Left renal cortex interstitium (tissue), 4 donors: ENCODE measurements around the gene DEGS2. TPM values are rescaled to one million over a fixed set of nuclear protein-coding genes. Genes with fewer than 3 reads are reported as not detected.

Experiments
- DNase-seq, 4 donors: peaks; one replicate each; pipeline ENCODE4 v3.0.0-alpha.2; 2013; ENCODE audit warnings: low read depth in 4 of 4, low spot score in 2 of 4, missing footprints in 1 of 4
- polyA plus RNA-seq, 4 donors: library from polyadenylated mRNA; unstranded; fragments of 120-200 nt; gene quantifications; one replicate each; pipeline ENCODE4 v1.2.1, GENCODE V29; 2013; ENCODE audit not compliant: insufficient read length in 4 of 4

The DEGS2 gene
- polyA plus RNA-seq, 4 donors = 8.1 to 18.2 (median 11.1) TPM

DNA sequence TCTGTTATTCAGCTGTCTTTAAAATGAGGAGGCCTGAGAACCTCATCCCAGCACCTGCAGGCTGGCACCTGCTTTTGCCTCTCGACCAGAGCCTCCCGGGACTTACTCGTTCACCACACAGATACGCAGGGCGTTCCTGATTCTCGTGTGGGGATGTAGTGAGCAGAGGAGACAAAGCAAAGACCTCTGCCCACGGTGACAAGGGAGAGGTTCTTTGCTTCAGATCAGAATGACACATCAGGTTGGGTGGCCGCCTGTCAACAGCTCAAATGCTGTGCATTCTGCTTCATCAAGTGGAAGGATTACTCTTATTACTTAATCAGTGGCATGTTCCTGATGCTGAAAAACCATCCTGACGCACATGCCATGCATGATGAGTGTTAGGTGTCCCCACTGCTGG lies 24.4 kb downstream of the DEGS2 start:
- DNase-seq = no peak

DNA sequence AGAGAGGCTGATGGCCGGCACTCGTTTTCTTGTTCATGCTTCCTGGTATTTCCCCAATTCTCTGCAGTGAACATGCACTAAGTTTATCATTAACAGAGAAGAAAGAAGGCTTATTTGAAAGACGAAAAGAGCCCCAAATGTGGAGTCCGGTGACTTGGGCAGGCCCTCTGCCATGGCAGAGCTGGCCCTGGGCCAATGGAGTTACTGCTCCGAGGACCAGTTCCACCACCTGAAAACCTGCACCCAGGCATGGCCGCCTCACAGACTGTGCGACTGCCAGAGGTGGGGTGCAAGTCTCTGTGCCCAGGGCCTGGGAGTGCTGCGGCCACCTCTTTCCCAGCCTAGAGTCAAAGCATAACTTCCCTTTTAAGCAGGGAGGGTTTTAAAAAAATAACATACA lies 24.9 kb downstream of the DEGS2 start:
- DNase-seq = no peak

DNA sequence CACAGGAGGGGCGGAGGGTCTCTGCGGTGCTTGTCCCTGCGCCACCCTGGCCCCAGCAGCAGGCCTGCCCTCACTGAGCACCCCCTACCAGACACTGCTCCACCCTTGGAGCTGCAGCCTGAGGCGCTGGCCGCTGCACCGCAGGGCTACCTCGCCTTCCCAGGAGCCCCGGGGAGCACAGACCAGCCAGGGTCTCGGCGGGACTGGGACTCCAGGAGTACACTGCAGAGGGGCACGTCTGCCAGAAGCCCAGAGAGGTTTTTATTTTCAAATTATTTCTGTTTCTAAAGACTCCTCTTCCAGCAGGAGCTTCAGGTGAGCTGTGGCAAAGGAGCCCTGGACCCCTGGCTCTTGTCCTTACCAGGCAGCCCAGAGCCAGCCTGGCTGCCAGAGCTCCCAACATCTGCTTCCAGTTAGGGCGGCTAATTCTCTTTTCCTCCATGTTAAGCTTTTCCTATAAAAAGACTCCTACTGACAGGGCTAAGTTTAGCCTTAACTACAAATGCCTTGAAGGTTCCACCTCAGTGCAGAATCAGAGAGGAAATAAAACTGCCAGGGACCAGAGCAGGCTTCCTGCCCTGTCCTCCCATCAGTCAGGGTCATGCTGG lies 26.4 kb downstream of the DEGS2 start:
- DNase-seq = no peak

DNA sequence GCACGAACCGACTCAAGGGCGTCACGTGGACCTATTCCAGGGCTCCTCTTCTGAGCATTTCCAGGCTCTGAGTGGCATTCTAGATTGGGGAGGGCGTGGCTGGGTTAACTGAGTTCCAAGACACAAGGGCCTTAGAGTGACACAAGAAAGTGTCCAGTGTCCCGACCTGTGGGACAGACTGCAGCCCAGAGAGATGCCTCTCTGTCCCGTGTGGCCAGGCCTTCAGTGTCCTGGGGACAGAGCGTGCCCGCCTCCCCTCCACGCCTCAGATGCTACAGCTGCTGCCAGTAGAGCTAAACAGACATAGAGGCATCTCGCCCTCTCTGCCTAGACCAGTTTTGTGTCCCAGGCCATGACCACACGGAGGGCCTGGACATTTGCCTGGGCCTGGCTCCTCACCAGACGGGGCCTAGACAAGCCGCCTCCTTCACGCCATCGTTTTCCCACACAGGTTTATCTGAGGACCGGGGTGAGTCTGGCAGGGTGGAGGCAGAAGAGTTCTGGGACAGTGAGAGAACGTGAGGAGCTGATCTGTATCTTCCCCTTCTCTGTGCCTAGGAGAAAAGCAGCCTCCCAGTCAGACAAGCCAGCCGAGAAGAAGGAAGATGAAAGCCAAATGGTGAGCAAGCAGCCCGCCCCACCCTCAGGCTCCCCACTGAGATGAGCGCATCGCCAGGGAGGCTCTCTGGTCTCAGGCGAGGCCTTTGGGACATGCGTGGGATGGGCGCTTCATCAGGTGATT lies 27.1 kb downstream of the DEGS2 start:
- no peak for DNase-seq

DNA sequence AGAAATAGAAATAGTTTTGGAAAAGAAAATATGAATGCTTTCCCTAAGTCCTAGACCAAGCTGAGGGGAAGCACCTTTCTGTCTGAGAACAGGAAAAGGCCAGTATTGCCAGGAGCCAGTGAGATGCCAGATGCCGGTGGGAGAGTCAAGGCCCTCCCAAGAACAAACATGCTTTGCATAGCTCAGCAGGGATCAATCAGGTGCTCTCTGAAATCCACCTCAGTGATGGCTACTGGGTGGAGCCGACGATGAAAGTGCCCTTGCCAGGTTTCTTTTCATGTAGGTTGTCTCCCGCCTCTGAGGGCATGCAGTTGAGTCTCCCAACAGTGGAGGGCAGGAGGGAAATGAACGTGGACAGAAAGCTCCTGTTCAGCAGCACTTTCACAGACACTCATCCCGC lies 28.3 kb downstream of the DEGS2 start:
- no peak for DNase-seq

DNA sequence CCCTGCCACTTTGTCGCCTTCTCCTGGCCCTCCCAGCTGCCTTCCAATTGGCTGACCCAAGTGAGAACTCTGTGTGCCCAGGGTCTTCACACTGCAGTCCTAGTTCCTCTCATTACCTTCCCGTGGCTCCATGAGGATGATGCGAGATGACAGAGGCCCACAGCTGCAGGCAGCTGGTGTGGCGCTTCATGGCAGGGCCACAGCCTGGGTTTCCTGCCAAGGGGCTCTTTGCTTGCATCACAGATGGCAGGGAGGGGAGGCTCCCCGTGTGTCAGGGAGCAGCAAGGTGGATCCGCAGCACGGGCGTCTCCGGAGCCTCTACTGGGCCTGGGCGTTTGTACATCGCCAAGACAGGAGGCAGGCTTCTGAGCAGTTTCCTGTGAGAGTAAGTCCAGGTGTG lies 28.9 kb downstream of the DEGS2 start:
- DNase-seq = no peak

DNA sequence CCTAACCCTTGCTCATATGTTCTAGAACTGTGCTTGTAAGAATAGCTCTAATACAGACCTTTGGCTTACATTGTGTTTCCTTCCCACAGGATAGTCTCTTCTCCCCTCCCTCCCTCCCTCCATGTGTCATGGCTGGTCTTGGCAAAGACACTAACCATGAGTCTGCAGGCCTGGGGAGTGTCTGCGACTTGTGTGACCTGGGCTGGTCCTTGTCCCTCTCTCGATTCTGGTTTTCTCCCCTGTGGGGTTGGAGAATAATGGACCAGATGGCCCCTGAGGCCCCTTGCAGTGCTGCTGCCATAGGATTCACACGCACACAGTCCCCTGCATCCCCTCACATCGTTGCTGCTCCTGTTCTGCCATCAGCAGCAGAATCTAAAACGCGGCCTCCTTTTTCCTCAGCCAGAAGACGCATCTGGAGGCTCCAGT lies 30.3 kb downstream of the DEGS2 start:
- DNase-seq = no peak

DNA sequence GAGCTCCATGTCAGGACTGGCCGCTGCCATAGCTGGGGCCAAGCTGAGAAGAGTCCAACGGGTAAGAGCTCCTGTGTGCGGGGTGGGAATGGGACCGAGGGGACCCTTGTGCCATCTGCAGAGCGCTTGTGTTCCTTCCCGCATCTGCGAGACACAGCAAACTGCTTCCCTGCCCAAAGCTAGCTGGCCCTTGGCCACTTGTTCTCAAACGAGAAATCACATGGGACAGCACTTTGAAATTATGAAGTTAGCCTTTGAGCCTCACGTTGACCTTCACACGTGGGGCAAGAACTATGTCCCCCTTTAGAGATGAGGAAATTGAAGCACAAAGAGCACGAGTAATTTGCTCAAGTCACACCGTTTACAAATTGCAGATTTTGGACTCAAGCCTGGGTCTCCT lies 30.8 kb downstream of the DEGS2 start:
- no peak for DNase-seq

DNA sequence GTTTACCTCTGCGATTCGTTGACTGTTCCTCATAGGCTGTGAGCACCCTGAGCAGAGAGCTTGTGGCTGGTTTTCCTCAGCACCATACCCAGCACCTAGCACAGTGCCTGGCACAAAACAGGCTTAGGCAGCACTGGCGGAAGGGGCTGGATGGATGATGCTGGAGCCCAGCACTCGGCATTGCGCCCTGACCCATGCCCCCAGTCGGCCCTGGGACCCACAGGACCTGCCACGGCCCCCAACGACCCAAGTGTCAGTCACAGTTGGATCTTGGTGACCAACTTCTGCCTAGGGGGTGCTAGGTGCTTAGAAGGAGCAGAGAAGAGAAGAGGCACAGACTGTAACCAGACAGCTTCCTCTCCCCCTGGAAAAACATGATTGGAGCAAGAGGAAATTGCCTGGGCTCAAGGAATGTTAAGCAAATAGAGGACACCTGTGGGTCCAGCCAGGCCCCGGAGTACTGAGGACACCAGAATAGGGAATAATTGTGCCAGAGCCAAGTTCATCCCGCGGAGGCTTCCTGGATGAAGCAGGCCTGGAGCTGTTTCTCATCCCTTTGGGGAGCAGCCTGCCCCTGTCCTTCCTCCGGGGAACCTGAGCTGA lies 31.5 kb downstream of the DEGS2 start:
- DNase-seq = no peak

DNA sequence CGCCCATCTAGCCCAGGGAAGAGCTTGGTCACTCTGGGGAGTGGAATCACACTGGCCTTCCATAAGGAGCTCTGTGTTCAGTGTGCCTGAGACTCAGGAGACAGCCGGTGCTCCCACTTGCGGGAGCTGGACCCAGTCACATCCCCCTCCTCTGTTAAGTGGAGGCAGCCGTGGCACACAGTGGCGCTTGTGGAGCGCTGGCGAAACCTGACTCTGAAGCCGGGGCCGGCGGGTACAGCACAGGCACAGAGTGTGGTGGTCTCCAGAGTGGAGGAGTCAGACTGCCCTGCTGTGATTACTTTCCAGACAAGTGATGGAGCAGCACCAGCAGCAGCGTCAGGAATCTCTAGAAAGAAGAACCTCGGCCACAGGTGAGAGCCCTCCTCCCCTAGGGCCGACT lies 33.0 kb downstream of the DEGS2 start:
- DNase-seq = no peak

DNA sequence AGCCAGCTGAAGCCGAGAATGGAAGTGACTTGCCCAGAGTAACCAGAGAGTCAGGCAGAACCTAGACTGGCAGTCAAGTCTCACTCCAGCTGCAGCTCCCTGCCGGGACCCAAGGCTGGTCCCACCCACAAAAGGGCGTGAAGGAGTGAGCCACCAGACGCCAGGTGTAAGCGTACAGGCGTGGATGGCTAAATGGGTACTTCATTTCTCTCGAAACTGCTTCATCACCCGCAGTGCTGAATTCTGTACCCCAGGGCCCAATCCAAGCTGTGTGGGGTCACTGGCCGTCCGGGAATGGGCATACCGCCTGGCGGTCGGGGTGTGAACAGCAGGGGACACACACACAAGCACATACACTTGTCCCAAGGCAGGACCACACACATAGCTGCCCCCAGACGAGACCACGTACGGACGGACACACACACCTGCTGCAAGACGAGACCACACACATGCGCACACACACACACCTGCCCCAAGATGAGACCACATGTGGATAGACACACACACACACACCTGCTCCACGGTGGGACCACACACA lies 34.8 kb downstream of the DEGS2 start:
- DNase-seq = no peak

DNA sequence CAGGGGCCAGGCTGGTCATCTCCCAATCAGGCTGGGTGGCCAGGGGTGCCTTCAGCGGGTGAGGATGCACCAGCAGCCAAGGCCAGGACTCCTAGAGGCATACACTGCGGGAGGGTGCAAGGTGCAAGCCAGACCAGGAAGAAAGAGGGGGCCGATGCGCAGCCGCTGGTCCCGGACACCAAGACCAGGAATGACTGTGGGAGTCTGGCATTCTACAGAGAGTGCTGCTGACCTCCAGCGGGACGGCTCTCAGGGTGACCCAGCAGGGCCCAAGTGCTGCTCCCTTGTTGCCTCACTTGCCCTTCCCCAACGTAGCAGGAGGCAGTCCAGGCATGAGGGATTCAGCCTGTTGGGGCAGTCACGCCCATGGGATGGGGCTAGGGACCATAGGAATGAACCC lies 35.8 kb downstream of the DEGS2 start:
- no peak for DNase-seq

DNA sequence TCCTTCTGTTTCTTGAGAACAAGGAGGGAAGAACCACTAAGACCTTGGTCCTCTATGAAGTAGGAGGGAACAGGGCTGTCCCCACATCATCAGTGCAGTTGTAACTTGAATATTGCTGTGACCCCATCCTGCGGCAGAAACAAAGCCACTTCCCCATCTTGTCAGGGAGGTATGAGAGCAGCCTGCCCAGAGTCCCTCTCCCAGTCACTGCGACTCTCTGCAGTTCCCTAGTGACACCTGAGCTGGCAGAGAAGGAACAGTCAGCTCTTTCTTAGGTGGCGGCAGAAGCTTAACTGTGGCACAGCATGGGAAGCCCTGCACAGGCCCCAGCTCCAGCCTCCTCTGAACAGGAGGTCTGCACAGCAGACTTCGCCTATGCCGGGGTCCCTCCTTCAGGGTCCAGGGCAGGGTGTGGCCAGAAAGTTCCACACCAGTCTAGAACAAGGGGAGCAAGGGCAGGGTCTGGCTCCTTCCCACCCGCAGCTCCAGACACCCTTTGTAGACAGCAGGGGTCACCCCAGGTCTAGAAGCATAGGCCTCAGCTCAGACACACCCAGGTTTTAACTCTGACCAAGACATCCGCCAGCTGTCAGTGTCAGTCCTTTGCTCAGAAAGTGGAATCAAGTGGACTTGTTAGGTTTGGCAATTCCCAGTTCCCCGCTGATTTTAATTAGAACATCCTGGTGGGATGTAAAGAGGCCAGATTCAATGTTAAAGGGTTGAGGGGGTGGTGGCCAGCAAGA lies 36.8 kb downstream of the DEGS2 start:
- no peak for DNase-seq

DNA sequence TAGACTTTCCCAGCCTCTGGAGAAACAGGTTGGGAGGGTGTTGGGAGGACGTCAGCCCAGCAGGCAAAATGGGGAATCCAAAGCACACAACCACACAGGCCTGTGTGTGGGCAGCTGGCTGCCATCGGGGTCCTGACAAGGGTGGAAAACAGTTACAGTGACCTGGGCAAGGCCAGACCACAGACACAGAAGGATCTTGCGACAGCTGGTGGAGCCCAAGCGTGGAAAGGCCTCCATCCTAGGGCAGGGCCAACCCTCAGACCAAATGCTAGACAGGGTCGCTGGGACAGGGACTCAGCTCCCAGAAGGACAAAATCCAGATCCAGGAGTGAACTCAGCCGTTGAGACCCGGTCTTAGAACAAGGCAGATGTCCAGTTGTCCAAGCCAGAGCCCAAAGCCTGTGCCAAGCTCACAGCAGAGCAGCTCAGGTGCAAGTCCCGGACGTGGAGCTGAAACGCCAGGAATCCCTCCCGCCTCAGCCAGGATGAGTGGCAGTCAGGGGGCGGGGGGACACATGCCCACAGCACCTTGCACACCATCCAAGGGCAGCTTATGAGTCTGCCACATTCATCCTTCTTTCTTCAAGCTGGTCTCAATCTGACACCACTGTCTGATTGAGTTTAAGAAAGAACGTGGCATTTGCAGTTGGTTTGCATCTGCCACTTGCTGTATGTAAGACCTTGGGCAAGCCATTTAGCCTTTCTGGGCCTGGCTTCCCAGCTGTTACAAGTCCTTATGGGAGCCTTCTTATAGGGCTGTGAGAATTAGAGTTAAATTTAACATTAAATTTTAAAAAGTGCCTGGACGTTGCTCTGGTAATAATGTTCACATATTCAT lies 37.6 kb downstream of the DEGS2 start:
- DNase-seq = no peak

DNA sequence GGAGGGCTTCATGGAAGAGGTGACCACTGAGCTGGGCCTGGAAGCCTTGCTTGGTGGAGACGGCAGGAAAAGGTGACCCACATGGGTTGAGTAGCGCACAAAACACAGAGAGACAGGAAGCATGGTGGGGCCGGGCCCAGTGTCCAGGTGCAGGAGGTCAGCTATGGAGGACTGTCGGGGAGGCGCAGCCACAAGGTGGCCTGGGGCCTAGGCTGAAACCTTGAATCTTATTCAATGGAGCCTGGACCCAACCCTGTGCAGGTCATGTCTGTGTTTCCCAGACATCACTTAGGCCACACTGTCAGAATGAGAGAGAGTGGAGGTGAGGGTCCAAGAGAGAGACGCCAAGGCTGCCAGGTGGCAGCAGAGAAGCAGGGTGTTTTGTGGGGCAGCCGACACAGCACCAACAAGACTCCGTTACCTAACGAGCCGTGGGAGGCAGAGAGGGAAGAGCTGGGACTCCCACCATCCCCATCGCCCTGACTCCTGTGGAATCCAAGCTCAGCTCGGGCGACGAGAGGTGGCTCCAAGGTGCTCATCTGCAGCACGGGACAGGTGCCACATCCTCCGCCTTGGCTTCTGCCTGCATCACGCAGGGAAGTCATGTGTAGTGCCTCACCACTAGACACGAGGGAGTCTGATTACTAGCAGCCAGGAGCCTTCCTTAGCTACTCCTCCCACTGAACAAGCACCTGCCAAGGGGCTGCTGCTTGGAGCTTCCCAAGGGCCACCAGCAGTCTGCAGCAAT lies 38.7 kb downstream of the DEGS2 start:
- no peak for DNase-seq

DNA sequence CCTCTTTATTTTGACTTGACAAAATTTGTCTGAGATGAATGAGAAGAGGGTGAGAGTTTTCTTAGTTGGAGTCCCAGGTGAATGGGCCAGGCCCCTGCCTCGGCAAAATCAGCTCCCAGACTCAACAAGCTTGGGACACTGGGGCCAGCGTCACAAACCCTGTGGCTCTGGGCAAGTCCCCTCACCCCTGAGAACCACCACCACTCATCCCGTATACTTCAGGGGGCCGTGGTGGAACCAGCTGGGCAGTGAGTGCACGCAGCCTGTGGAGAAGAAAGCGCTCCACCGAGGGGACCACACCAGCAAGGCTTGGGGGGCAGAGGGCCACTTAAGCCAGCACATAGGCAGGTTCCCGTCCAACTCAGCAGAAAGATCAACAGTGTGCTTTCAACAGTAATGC lies 40.2 kb downstream of the DEGS2 start:
- DNase-seq = no peak

DNA sequence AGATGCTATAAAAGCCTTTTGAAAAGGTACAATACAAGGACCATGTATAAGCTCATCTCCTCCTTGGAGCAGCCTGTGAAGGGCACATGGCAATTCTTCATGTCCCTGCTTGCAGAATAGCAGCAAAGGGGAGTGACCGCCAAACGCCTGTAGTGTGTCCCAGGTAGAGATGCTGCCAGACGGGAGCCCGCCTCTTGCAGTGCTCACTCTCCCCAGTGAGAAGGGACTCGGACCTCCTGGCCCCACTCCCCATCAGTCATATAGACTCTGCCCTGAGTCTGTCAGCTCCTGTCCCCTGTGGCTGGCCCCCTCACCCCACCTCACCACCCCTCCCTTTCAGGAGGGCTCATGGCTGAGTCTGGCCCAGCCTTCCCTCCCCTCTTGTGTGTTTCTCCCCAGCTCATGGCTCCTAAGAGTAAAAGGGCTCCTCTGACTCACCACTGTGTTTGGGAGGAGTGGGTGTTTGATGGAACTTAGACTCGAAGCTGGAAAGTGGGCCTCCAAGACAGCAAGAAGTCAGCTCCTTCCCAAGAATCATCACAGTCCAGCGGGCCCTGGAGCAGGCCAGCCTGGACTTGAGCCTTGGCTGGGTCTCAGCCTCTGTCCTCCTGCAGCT lies 40.9 kb downstream of the DEGS2 start:
- no peak for DNase-seq

DNA sequence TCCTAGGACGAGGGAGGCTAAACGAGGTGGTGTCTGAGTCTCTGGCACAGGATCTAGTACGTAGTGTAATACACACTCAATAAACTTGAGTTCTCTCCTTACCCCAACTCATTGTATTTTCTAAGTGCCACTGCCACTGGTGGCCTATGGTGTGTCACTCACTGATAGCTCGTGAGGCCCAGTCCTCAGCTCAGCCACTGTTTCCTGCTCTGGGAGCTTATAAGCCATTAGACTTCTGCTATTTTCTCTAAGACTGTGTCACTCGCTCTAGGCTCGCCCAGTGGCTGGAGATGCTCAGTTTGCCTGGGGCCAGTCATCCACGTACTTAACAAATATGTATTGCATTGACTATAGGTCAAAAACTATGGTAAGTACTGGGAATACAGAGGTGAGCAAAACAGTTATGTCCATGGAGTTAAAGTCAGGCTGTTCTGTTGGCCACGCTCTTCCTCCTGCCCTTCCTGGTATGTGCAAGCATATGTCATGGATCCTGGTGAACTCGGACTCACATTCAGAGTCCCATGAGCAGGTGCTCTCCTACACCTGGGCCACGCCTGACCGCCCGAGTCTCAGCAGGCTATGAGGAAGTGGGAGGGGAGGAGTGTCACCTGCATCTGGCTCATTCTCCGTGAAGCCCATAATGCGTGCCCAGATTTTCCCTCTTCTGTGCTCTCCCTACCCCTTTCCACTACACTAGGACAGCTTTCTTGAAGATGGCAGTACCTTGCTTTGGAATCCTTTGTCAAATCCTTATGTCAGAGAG lies 41.6 kb downstream of the DEGS2 start:
- DNase-seq = no peak
